HG02623 (cell line): Measurements from ENCODE around the gene C10orf90.
"Not testable (repeated sequence)": the region's sequence is repeated elsewhere in the genome, so short reads cannot be mapped to it uniquely, and the experiment has no call there.

ENCODE experiments used
- ATAC-seq: cut with Tn5 transposase; IDR thresholded peaks from one replicate; pipeline ENCODE4 v1.9.1; 2021; ENCODE audit warnings: moderate library complexity; ENCODE audit not compliant: unreplicated experiment

The C10orf90 gene

GRCh38 chr10:126551202-126551601 is 119.3 kb downstream of the C10orf90 start:
- ATAC-seq, result no peak

GRCh38 chr10:126550586-126550985 is 119.9 kb downstream of the C10orf90 start:
- not testable (repeated sequence) for ATAC-seq

GRCh38 chr10:126549344-126549743 is 121.1 kb downstream of the C10orf90 start:
- no peak for ATAC-seq

GRCh38 chr10:126544565-126544964 is 125.9 kb downstream of the C10orf90 start:
- no peak for ATAC-seq

- no peak for ATAC-seq
Measured at GRCh38 chr10:126538439-126539135, 131.9 kb downstream of the C10orf90 start.

GRCh38 chr10:126536656-126537055 is 133.8 kb downstream of the C10orf90 start:
- no peak for ATAC-seq

GRCh38 chr10:126536148-126536547 is 134.3 kb downstream of the C10orf90 start:
- no peak for ATAC-seq

- no peak for ATAC-seq
Measured at GRCh38 chr10:126533644-126534043, 136.8 kb downstream of the C10orf90 start.

- ATAC-seq, result no peak
Measured at GRCh38 chr10:126528315-126528835, 142.1 kb downstream of the C10orf90 start.

GRCh38 chr10:126527645-126528314 is 142.7 kb downstream of the C10orf90 start:
- ATAC-seq, result no peak

GRCh38 chr10:126525326-126525725 is 145.2 kb downstream of the C10orf90 start:
- ATAC-seq, result no peak

- no peak for ATAC-seq
Measured at GRCh38 chr10:126524526-126524925, 146.0 kb downstream of the C10orf90 start.

- no peak for ATAC-seq
Measured at GRCh38 chr10:126523071-126523470, 147.4 kb downstream of the C10orf90 start.

GRCh38 chr10:126521399-126521798 is 149.1 kb downstream of the C10orf90 start:
- ATAC-seq, result no peak

GRCh38 chr10:126520751-126521317 is 149.7 kb downstream of the C10orf90 start:
- no peak for ATAC-seq

- no peak for ATAC-seq
Measured at GRCh38 chr10:126519992-126520391, 150.5 kb downstream of the C10orf90 start.

- no peak for ATAC-seq
Measured at GRCh38 chr10:126519185-126519584, 151.3 kb downstream of the C10orf90 start.

- no peak for ATAC-seq
Measured at GRCh38 chr10:126518218-126519080, 152.0 kb downstream of the C10orf90 start.

- no peak for ATAC-seq
Measured at GRCh38 chr10:126516515-126516914, 154.0 kb downstream of the C10orf90 start.

- no peak for ATAC-seq
Measured at GRCh38 chr10:126511917-126512479, 158.5 kb downstream of the C10orf90 start.

- ATAC-seq, result no peak
Measured at GRCh38 chr10:126509182-126509581, 161.3 kb downstream of the C10orf90 start.
